ENCODE results near the gene FBXO46. TPM values are rescaled to one million over a fixed set of nuclear protein-coding genes. Genes with fewer than 3 reads are reported as not detected.
A peak's percentile ranks its signal among the peaks of the same experiment; 100 is the strongest.

Gene FBXO46
- total and polyA plus RNA-seq, 2 donors (not counting 3 experiments of a cell fraction or from before 2014, with no cell fraction given), result 7.7 to 21.2 TPM

GRCh38 chr19:45691516-45692186, 39.0 kb downstream of the FBXO46 start, which contains the start of gene SNRPD2:
TSS of gene SNRPD2 (minus strand) at chr19:45691953. CDS start at chr19:45691888, 65 bp downstream.
- no peak for TF ChIP-seq EZH2 (IDR thresholded peaks at IDR 0.05; ENCODE audit: borderline replicate concordance, low read depth, low read length, severe bottlenecking)
- TF ChIP-seq CTCF (IDR thresholded peaks at IDR 0.05; ENCODE audit: extremely low read depth in 1 of 2, insufficient read depth in 1 of 2, low read depth in 1 of 2, low read length in 2 of 2), result no peak
- peak; percentile 98 for TF ChIP-seq POLR2A (IDR thresholded peaks at IDR 0.05; ENCODE audit: low read depth, low read length)
- peak; percentile 47 for TF ChIP-seq GATA2 (IDR thresholded peaks at IDR 0.05; ENCODE audit: insufficient read depth, insufficient read length, low read depth, low read length)
- TF ChIP-seq JUN (IDR thresholded peaks at IDR 0.05; ENCODE audit: borderline replicate concordance, insufficient read depth, insufficient read length, low read depth), result no peak
- TF ChIP-seq MYC (IDR thresholded peaks at IDR 0.05; ENCODE audit: low read depth, low read length), result peak; percentile 77
- no peak for TF ChIP-seq FOS (IDR thresholded peaks at IDR 0.05; ENCODE audit: borderline replicate concordance, insufficient read depth, low read length)
- peak; percentile 53 for TF ChIP-seq MAX (IDR thresholded peaks at IDR 0.05; ENCODE audit: insufficient read depth, insufficient read length)
- TF ChIP-seq POLR2AphosphoS5 (IDR thresholded peaks at IDR 0.05; ENCODE audit: insufficient read depth, low read depth, low read length), result peak; percentile 96
- POLR2A ChIA-PET, result interaction anchor here (0.5 to 1.8 kb wide), 7 partner anchors 14 to 1139 kb away, joined by 3 to 10 read pairs (median 4); partner anchors contain the start of gene SIX5
- Histone ChIP-seq H3K9me3 (replicated peaks; ENCODE audit: control insufficient read depth, insufficient read depth, low read length) (no peaks in the 10 kb centered on the region), H3K9ac (replicated peaks; ENCODE audit: extremely low read depth, insufficient read depth, low read length) (peak within 1 kb of the TSS; percentile 88), H3K4me1 (ENCODE audit: control insufficient read depth, extremely low read depth, insufficient read depth, low read length) (peaks cover 9% of the 10 kb centered on the region), H3K79me2 (ENCODE audit: control insufficient read depth, insufficient read depth, low read length) (peaks cover 24% of the 10 kb centered on the region), H3K27me3 (ENCODE audit: control insufficient read depth in 2 of 2, insufficient read depth in 2 of 2, low read length in 2 of 2) (no peaks in the 10 kb centered on the region), H3K27ac (ENCODE audit: insufficient read depth, low read depth, low read length) (peak within 1 kb of the TSS; percentile 82), H4K20me1 (replicated peaks; ENCODE audit: control insufficient read depth, extremely low read depth, insufficient read depth, low read length) (no peaks in the 10 kb centered on the region), H3K4me3 (replicated peaks in 1 of 3; ENCODE audit: insufficient read depth in 1 of 3, low read depth in 1 of 3, low read length in 3 of 3) (peak within 1 kb of the TSS; percentile 70 to 93 (median 85)), H3K4me2 (ENCODE audit: insufficient read depth, low read length) (peak within 1 kb of the TSS; percentile 74), H3K36me3 (ENCODE audit: control insufficient read depth in 2 of 2, extremely low read depth in 1 of 2, insufficient read depth in 2 of 2, low read length in 2 of 2) (peaks cover 8 to 19% of the 10 kb centered on the region in 2 experiments), H3K9me1 (replicated peaks; ENCODE audit: control insufficient read depth, extremely low read depth, insufficient read depth, low read length) (no peaks in the 10 kb centered on the region), H2AFZ (ENCODE audit: low read depth, low read length) (peak within 1 kb of the TSS; percentile 80)
- BruUV-seq (replicated peaks), result TSS peak; percentile 50
- dilution Hi-C loops (cut with MboI; ENCODE audit: extremely low pct_ligation_motif_present, low sequenced_read_pairs) (no loop called here), intact Hi-C loops (cut with micrococcal nuclease) (loop anchor here (1.0 to 5.0 kb wide), 8 partner anchors 10 to 264 kb away; partner anchors contain the start of gene FBXO46)
- peak; percentile 96 for DNase-seq (ENCODE audit: low read depth, low spot score)
- CTCF ChIA-PET, result interaction anchor here (1.0 to 5.1 kb wide), 21 partner anchors 9 to 252 kb away, joined by 3 to 56 read pairs (median 6); partner anchors contain the start of genes FBXO46 and SIX5
- FAIRE-seq, result no peak

All from endothelial cell of umbilical vein (primary cell).